H9 (cell line): ENCODE measurements around the gene SPRED1. TPM values are rescaled to one million over a fixed set of nuclear protein-coding genes. Genes with fewer than 3 reads are reported as not detected.
A peak's percentile ranks its signal among the peaks of the same experiment; 100 is the strongest.

ENCODE experiments used
- DNase-seq: peaks from one replicate; pipeline ENCODE4 v3.0.0-alpha.2; 2017
- H2AFZ ChIP-seq: one replicate; pipeline ENCODE4 v1.6.1; 2013; ENCODE audit warnings: mild to moderate bottlenecking, low read length, control low read depth, moderate library complexity
- H2AK5ac ChIP-seq: 2 replicates; pipeline ENCODE4 v1.6.1; 2013; ENCODE audit warnings: low read length, control low read depth, mixed read lengths; ENCODE audit not compliant: insufficient read length
- H2BK120ac ChIP-seq: one replicate; pipeline ENCODE4 v1.6.1; 2013; ENCODE audit warnings: low read depth, mild to moderate bottlenecking, low read length, control low read depth, inconsistent platforms; ENCODE audit not compliant: poor library complexity, severe bottlenecking
- H2BK12ac ChIP-seq: 2 replicates; pipeline ENCODE4 v1.6.1; 2013; ENCODE audit warnings: low read length, control low read depth, mixed read lengths, low read depth; ENCODE audit not compliant: insufficient read length
- H2BK15ac ChIP-seq: 2 replicates; pipeline ENCODE4 v1.6.1; 2013; ENCODE audit warnings: low read depth, low read length, control low read depth
- H2BK20ac ChIP-seq: one replicate; pipeline ENCODE4 v1.6.1; 2013; ENCODE audit warnings: low read depth, mild to moderate bottlenecking, low read length, control low read depth, inconsistent platforms; ENCODE audit not compliant: poor library complexity, severe bottlenecking
- H2BK5ac ChIP-seq: 2 replicates; pipeline ENCODE4 v1.6.1; 2013; ENCODE audit warnings: low read length, control low read depth, mixed read lengths; ENCODE audit not compliant: insufficient read length
- H3K14ac ChIP-seq: 2 replicates; pipeline ENCODE4 v1.6.1; 2013; ENCODE audit warnings: low read length, control low read depth; ENCODE audit not compliant: insufficient read depth
- H3K18ac ChIP-seq: 2 replicates; pipeline ENCODE4 v1.6.1; 2013; ENCODE audit warnings: low read depth, mild to moderate bottlenecking, mixed read lengths, low read length, control low read depth; ENCODE audit not compliant: insufficient read length
- H3K23ac ChIP-seq: 2 replicates; pipeline ENCODE4 v1.6.1; 2013; ENCODE audit warnings: low read length, control low read depth, mixed read lengths, low read depth; ENCODE audit not compliant: insufficient read length
- H3K23me2 ChIP-seq: 2 replicates; pipeline ENCODE4 v1.6.1; 2013; ENCODE audit warnings: low read depth, mild to moderate bottlenecking, mixed read lengths, low read length, control low read depth; ENCODE audit not compliant: insufficient read length, poor library complexity, severe bottlenecking
- H3K27ac ChIP-seq: 2 replicates; pipeline ENCODE4 v1.5.1; 2013; ENCODE audit warnings: low read length, control low read depth, mixed read lengths, low read depth; ENCODE audit not compliant: insufficient read length
- H3K27me3 ChIP-seq: 2 replicates; pipeline ENCODE4 v1.6.1; 2013; ENCODE audit warnings: low read length, control low read depth, inconsistent platforms; ENCODE audit not compliant: insufficient read depth
- H3K4ac ChIP-seq: 2 replicates; pipeline ENCODE4 v1.6.1; 2013; ENCODE audit warnings: low read depth, mild to moderate bottlenecking, control low read depth, inconsistent platforms, low read length, moderate library complexity
- H3K4me1 ChIP-seq: 2 replicates; pipeline ENCODE4 v1.6.1; 2013; ENCODE audit warnings: low read length, control low read depth, inconsistent platforms; ENCODE audit not compliant: insufficient read depth
- H3K4me2 ChIP-seq: 2 replicates; pipeline ENCODE4 v1.6.1; 2013; ENCODE audit warnings: low read length, control low read depth, mixed read lengths; ENCODE audit not compliant: insufficient read length, insufficient read depth
- H3K56ac ChIP-seq: 2 replicates; pipeline ENCODE4 v1.6.1; 2013; ENCODE audit warnings: low read depth, mild to moderate bottlenecking, mixed read lengths, low read length, control low read depth; ENCODE audit not compliant: insufficient read length
- H3K79me1 ChIP-seq: 2 replicates; pipeline ENCODE4 v1.6.1; 2013; ENCODE audit warnings: low read depth, mild to moderate bottlenecking, moderate library complexity, low read length, control low read depth, inconsistent platforms; ENCODE audit not compliant: insufficient read depth, poor library complexity, severe bottlenecking
- H3K79me2 ChIP-seq: 2 replicates; pipeline ENCODE4 v1.6.1; 2013; ENCODE audit warnings: low read length, control low read depth, inconsistent platforms; ENCODE audit not compliant: insufficient read depth
- H3K9ac ChIP-seq: 2 replicates; pipeline ENCODE4 v1.6.1; 2013; ENCODE audit warnings: low read length, control low read depth, mixed read lengths; ENCODE audit not compliant: insufficient read length; ENCODE audit errors: extremely low read depth
- H3K9me3 ChIP-seq: one replicate; pipeline ENCODE4 v1.6.1; 2013; ENCODE audit warnings: low read depth, low read length, inconsistent platforms; ENCODE audit not compliant: control insufficient read depth
- H3T11ph ChIP-seq: one replicate; pipeline ENCODE4 v1.6.1; 2013; ENCODE audit warnings: mild to moderate bottlenecking, low read length, control low read depth, inconsistent platforms
- H4K20me1 ChIP-seq: one replicate; pipeline ENCODE4 v1.6.1; 2013; ENCODE audit not compliant: control insufficient read depth, insufficient read length, insufficient read depth
- H4K5ac ChIP-seq: 2 replicates; pipeline ENCODE4 v1.6.1; 2013; ENCODE audit warnings: low read depth, mild to moderate bottlenecking, mixed read lengths, low read length, control low read depth; ENCODE audit not compliant: insufficient read length
- H4K8ac ChIP-seq: replicated peaks from 2 replicates; pipeline ENCODE4 v1.6.1; 2013; ENCODE audit warnings: low read length, control low read depth, mixed read lengths, low read depth; ENCODE audit not compliant: insufficient read length
- H4K91ac ChIP-seq: 2 replicates; pipeline ENCODE4 v1.6.1; 2013; ENCODE audit warnings: low read depth, mild to moderate bottlenecking, moderate library complexity, mixed read lengths, low read length, control low read depth; ENCODE audit not compliant: insufficient read length
- H3K27ac Mint-ChIP-seq, 3 experiments: 2 replicates in 2 of 3; 3 replicates in 1 of 3; pipeline ENCODE4 v1.8.0; 2020 to 2021; ENCODE audit warnings: mixed read lengths in 3 of 3, mild to moderate bottlenecking in 1 of 3, moderate library complexity in 1 of 3
- H3K27me3 Mint-ChIP-seq: 2 replicates; pipeline ENCODE4 v1.8.0; 2021; ENCODE audit warnings: low read depth, mild to moderate bottlenecking, moderate library complexity, mixed read lengths
- H3K36me3 Mint-ChIP-seq, 3 experiments: 2 replicates in 2 of 3; 3 replicates in 1 of 3; pipeline ENCODE4 v1.8.0; 2020 to 2021; ENCODE audit warnings: low read depth in 3 of 3, mixed read lengths in 3 of 3; ENCODE audit not compliant: insufficient read depth in 1 of 3
- H3K4me1 Mint-ChIP-seq, 2 experiments: 2 replicates each; pipeline ENCODE4 v1.8.0; 2020; ENCODE audit warnings: mixed read lengths in 2 of 2
- H3K4me3 Mint-ChIP-seq, 2 experiments: 2 replicates in 1 of 2; 3 replicates in 1 of 2; pipeline ENCODE4 v1.8.0; 2020 to 2021; ENCODE audit warnings: mild to moderate bottlenecking in 2 of 2, mixed read lengths in 2 of 2, moderate library complexity in 1 of 2
- H3K9me3 Mint-ChIP-seq, 2 experiments: 2 replicates in 1 of 2; 3 replicates in 1 of 2; pipeline ENCODE4 v1.8.0; 2020; ENCODE audit warnings: mild to moderate bottlenecking in 2 of 2, mixed read lengths in 2 of 2, moderate library complexity in 1 of 2
- WGBS: extraction: QIAGEN DNeasy Blood & Tissue Kit; methylation state at CpG from one replicate; pipeline ENCODE4 v1.1.7; 2013; ENCODE audit warnings: missing lambda C conversion rate, low lambda C conversion rate, mixed read lengths; ENCODE audit not compliant: insufficient read length; ENCODE audit errors: extremely low coverage; 5-methylcytosine and 5-hydroxymethylcytosine counted together
- total RNA-seq: library from RNA; stranded (reverse); gene quantifications from 2 replicates; pipeline ENCODE4 v1.2.1, GENCODE V29; 2021
- TF ChIP-seq, protein P1 (sequence below): fragments of 200-600 bp; sonication (generic); conservative IDR thresholded peaks from 3 replicates; pipeline ENCODE4 v1.8.0; 2021; ENCODE audit warnings: antibody characterized with exemption, mild to moderate bottlenecking

The SPRED1 gene
- total RNA-seq, 1 experiment from 2014 or later = 41.0 TPM

DNA sequence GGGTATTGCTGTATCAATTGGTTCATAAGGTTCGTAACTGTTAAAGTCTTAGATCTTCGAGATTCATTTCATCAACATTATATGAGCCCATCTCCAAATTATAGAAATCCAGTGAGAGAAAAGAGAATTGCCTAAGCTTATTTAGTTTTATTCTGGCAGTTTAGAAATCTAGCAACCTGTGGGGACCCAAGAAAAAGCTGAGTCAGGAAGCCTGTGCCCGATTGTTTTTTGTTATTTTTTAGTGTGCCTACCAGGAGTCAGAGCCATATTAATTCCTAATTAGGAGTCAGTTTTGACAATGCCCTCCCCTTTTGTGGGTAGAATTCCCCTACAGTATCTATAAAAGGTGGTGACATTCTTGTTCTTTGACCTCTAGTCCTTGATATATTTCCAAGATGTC lies 59.6 kb downstream of the SPRED1 start:
- Histone ChIP-seq H3K14ac (no peak overlapping the region), H3K4ac (no peak overlapping the region), H3K4me2 (no peak overlapping the region), H2BK120ac (no peak overlapping the region), H3K9me3 (no peaks in the 10 kb centered on the region), H4K20me1 (no peaks in the 10 kb centered on the region), H4K91ac (no peak overlapping the region), H3T11ph (no peak overlapping the region), H2AK5ac (no peak overlapping the region), H3K23ac (no peak overlapping the region), H3K79me1 (peaks cover 9% of the 10 kb centered on the region), H4K8ac (no peak overlapping the region), H4K5ac (no peak overlapping the region), H3K27ac (no peak overlapping the region), H3K27me3 (no peaks in the 10 kb centered on the region), H2BK5ac (no peak overlapping the region), H2BK12ac (no peak overlapping the region), H2BK20ac (no peak overlapping the region), H2AFZ (no peak overlapping the region), H3K18ac (no peak overlapping the region), H3K23me2 (no peaks in the 10 kb centered on the region), H3K9ac (no peak overlapping the region), H3K79me2 (peaks cover 5% of the 10 kb centered on the region; the same call in 1 of the 2 replicates), H3K56ac (no peak overlapping the region), H2BK15ac (no peak overlapping the region), H3K4me1 (no peaks in the 10 kb centered on the region; the same call in 1 of the 2 replicates)
- Mint-ChIP-seq H3K4me1 (peaks cover 6 to 12% of the 10 kb centered on the region in 2 experiments), H3K27ac (peak overlapping the region in 2 of 3 experiments; percentile 16 to 80; a peak in 3 of 7 replicates), H3K4me3 (no peak overlapping the region), H3K9me3 (no peaks in the 10 kb centered on the region), H3K27me3 (no peaks in the 10 kb centered on the region), H3K36me3 (peaks cover 16 to 33% (median 20%) of the 10 kb centered on the region in 3 experiments; a peak in 6 of 7 replicates)
- no CpG with 5 or more reads among the region's 3 CpGs for WGBS
- TF ChIP-seq, protein P1, sequence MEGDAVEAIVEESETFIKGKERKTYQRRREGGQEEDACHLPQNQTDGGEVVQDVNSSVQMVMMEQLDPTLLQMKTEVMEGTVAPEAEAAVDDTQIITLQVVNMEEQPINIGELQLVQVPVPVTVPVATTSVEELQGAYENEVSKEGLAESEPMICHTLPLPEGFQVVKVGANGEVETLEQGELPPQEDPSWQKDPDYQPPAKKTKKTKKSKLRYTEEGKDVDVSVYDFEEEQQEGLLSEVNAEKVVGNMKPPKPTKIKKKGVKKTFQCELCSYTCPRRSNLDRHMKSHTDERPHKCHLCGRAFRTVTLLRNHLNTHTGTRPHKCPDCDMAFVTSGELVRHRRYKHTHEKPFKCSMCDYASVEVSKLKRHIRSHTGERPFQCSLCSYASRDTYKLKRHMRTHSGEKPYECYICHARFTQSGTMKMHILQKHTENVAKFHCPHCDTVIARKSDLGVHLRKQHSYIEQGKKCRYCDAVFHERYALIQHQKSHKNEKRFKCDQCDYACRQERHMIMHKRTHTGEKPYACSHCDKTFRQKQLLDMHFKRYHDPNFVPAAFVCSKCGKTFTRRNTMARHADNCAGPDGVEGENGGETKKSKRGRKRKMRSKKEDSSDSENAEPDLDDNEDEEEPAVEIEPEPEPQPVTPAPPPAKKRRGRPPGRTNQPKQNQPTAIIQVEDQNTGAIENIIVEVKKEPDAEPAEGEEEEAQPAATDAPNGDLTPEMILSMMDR = no peak
- no peak for DNase-seq
